ENCODE measurements around the gene PRKAR1A.

The PRKAR1A gene

GRCh38 chr17:68576811-68577496 lies 64.7 kb downstream of the PRKAR1A start:
- no peak for ATAC-seq
- TF ChIP-seq BACH2 (CRISPR knock-in tag; IDR thresholded peaks at IDR 0.05; ENCODE audit: borderline replicate concordance) (no peak), ZC3H10 (CRISPR knock-in tag; IDR thresholded peaks at IDR 0.05) (no peak), ZNF8 (CRISPR knock-in tag; IDR thresholded peaks at IDR 0.05) (no peak), GLIS3 (CRISPR knock-in tag; IDR thresholded peaks at IDR 0.05) (no peak), TSHZ2 (CRISPR knock-in tag; IDR thresholded peaks at IDR 0.05) (no peak), ZNF565 (CRISPR knock-in tag; conservative IDR thresholded peaks at IDR 0.05; ENCODE audit: low read depth) (no peak), SNAI2 (CRISPR knock-in tag; IDR thresholded peaks at IDR 0.05) (no peak), PPARA (CRISPR knock-in tag; IDR thresholded peaks at IDR 0.05; ENCODE audit: borderline replicate concordance) (no peak), RARB (CRISPR knock-in tag; IDR thresholded peaks at IDR 0.05) (no peak), ARNTL (CRISPR knock-in tag; IDR thresholded peaks at IDR 0.05; ENCODE audit: borderline replicate concordance, low read depth) (no peak), TOX (CRISPR knock-in tag; IDR thresholded peaks at IDR 0.05; ENCODE audit: borderline replicate concordance) (no peak), ZFP30 (CRISPR knock-in tag; IDR thresholded peaks at IDR 0.05) (no peak)

GRCh38 chr17:68577497-68577821 lies 65.2 kb downstream of the PRKAR1A start:
- ATAC-seq: no peak
- TF ChIP-seq BACH2 (CRISPR knock-in tag; IDR thresholded peaks at IDR 0.05; ENCODE audit: borderline replicate concordance) (no peak), ZFP30 (CRISPR knock-in tag; IDR thresholded peaks at IDR 0.05) (no peak), CREB5 (CRISPR knock-in tag; IDR thresholded peaks at IDR 0.05; ENCODE audit: low read depth) (no peak), CSRNP3 (CRISPR knock-in tag; IDR thresholded peaks at IDR 0.05) (no peak)

GRCh38 chr17:68578236-68578635 lies 66.0 kb downstream of the PRKAR1A start:
- TF ChIP-seq SNAI2 (CRISPR knock-in tag; IDR thresholded peaks at IDR 0.05): no peak
- no peak for TF ChIP-seq ISL1 (CRISPR knock-in tag; IDR thresholded peaks at IDR 0.05)
- no peak for TF ChIP-seq POU6F1 (CRISPR knock-in tag; IDR thresholded peaks at IDR 0.05; ENCODE audit: borderline replicate concordance, low read depth)
- TF ChIP-seq ARNTL (CRISPR knock-in tag; IDR thresholded peaks at IDR 0.05; ENCODE audit: borderline replicate concordance, low read depth): no peak
- no peak for TF ChIP-seq BACH2 (CRISPR knock-in tag; IDR thresholded peaks at IDR 0.05; ENCODE audit: borderline replicate concordance)
- no peak for TF ChIP-seq CSRNP3 (CRISPR knock-in tag; IDR thresholded peaks at IDR 0.05)
- TF ChIP-seq GLIS3 (CRISPR knock-in tag; IDR thresholded peaks at IDR 0.05): no peak
- no peak for TF ChIP-seq ZNF8 (CRISPR knock-in tag; IDR thresholded peaks at IDR 0.05)
- TF ChIP-seq RARB (CRISPR knock-in tag; IDR thresholded peaks at IDR 0.05): no peak
- TF ChIP-seq PPARA (CRISPR knock-in tag; IDR thresholded peaks at IDR 0.05; ENCODE audit: borderline replicate concordance): no peak
- ATAC-seq: no peak

GRCh38 chr17:68579194-68579927 lies 67.1 kb downstream of the PRKAR1A start:
- no peak for ATAC-seq
- TF ChIP-seq ZNF565 (CRISPR knock-in tag; conservative IDR thresholded peaks at IDR 0.05; ENCODE audit: low read depth) (no peak), ZC3H10 (CRISPR knock-in tag; IDR thresholded peaks at IDR 0.05) (no peak), ZFP30 (CRISPR knock-in tag; IDR thresholded peaks at IDR 0.05) (no peak), ISL1 (CRISPR knock-in tag; IDR thresholded peaks at IDR 0.05) (no peak), ZNF70 (CRISPR knock-in tag; IDR thresholded peaks at IDR 0.05) (no peak), POU6F1 (CRISPR knock-in tag; IDR thresholded peaks at IDR 0.05; ENCODE audit: borderline replicate concordance, low read depth) (no peak), TSHZ2 (CRISPR knock-in tag; IDR thresholded peaks at IDR 0.05) (no peak), BACH2 (CRISPR knock-in tag; IDR thresholded peaks at IDR 0.05; ENCODE audit: borderline replicate concordance) (no peak), ZFP3 (CRISPR knock-in tag; IDR thresholded peaks at IDR 0.05) (no peak)

Data from SK-N-SH treated with all-trans-retinoic acid at 6 μM for 48 hours (cell line).